ENCODE measurements around the gene UNCX. TPM values are rescaled to one million over a fixed set of nuclear protein-coding genes. Genes with fewer than 3 reads are reported as not detected.
"Not testable (repeated sequence)": the region's sequence is repeated elsewhere in the genome, so short reads cannot be mapped to it uniquely, and the experiment has no call there.

UNCX gene
- total RNA-seq, 2 donors from 2014 or later, result not detected

GRCh38 chr7:1248916-1249581 is 16.4 kb downstream of the UNCX start:
- DNase-seq (no peak), ATAC-seq (no peak)
- intact Hi-C loops (cut with DNase I), result no loop called here

- ATAC-seq, result peak in 1 of 2 donors; percentile 35
- intact Hi-C loops (cut with DNase I), result no loop called here
- no peak for DNase-seq
These were observed 17.1 kb downstream of the UNCX start for GRCh38 chr7:1249731-1250130.

GRCh38 chr7:1250901-1251300 is 18.2 kb downstream of the UNCX start:
- DNase-seq, result no peak
- intact Hi-C loops (cut with DNase I), result no loop called here
- no peak for ATAC-seq

GRCh38 chr7:1251796-1252539 is 19.3 kb downstream of the UNCX start:
- DNase-seq, result no peak
- intact Hi-C loops (cut with DNase I), result no loop called here
- ATAC-seq, result no peak

GRCh38 chr7:1252540-1253090 is 19.9 kb downstream of the UNCX start:
- intact Hi-C loops (cut with DNase I), result no loop called here

GRCh38 chr7:1253681-1254181 is 21.1 kb downstream of the UNCX start:
- intact Hi-C loops (cut with DNase I), result no loop called here
- DNase-seq (no peak), ATAC-seq (no peak)

More at GRCh38 chr7:1252540-1253090, 19.9 kb downstream of the UNCX start:
- DNase-seq, result no peak
- no peak for ATAC-seq

- ATAC-seq, result no peak
- no peak for DNase-seq
- intact Hi-C loops (cut with DNase I), result no loop called here
These were observed 21.8 kb downstream of the UNCX start for GRCh38 chr7:1254281-1255079.

GRCh38 chr7:1255080-1255816 is 22.6 kb downstream of the UNCX start:
- ATAC-seq (no peak), DNase-seq (no peak)
- intact Hi-C loops (cut with DNase I), result no loop called here

GRCh38 chr7:1255817-1256340 is 23.2 kb downstream of the UNCX start:
- DNase-seq, result no peak
- intact Hi-C loops (cut with DNase I), result no loop called here
- no peak for ATAC-seq

GRCh38 chr7:1256621-1257020 is 23.9 kb downstream of the UNCX start:
- ATAC-seq, result no peak
- DNase-seq, result no peak
- intact Hi-C loops (cut with DNase I), result no loop called here

GRCh38 chr7:1257221-1257620 is 24.5 kb downstream of the UNCX start:
- intact Hi-C loops (cut with DNase I), result no loop called here
- ATAC-seq (no peak), DNase-seq (no peak)

GRCh38 chr7:1257863-1258262 is 25.2 kb downstream of the UNCX start:
- ATAC-seq (no peak), DNase-seq (no peak)
- intact Hi-C loops (cut with DNase I), result no loop called here

GRCh38 chr7:1259621-1260243 is 27.1 kb downstream of the UNCX start:
- intact Hi-C loops (cut with DNase I), result no loop called here
- DNase-seq, result no peak
- no peak for ATAC-seq

- intact Hi-C loops (cut with DNase I), result no loop called here
- no peak for ATAC-seq
- DNase-seq, result no peak
These were observed 27.6 kb downstream of the UNCX start for GRCh38 chr7:1260244-1260635.

- DNase-seq; intact Hi-C loops (cut with DNase I): not testable (repeated sequence)
These were observed 28.4 kb downstream of the UNCX start for GRCh38 chr7:1261036-1261435.

GRCh38 chr7:1262441-1262840 is 29.8 kb downstream of the UNCX start:
- no peak for ATAC-seq
- intact Hi-C loops (cut with DNase I), result no loop called here
- no peak for DNase-seq

More at GRCh38 chr7:1261036-1261435, 28.4 kb downstream of the UNCX start:
- ATAC-seq, result not testable (repeated sequence)

- no peak for ATAC-seq
- no peak for DNase-seq
- intact Hi-C loops (cut with DNase I), result no loop called here
These were observed 30.8 kb downstream of the UNCX start for GRCh38 chr7:1263391-1263951.
